Measurements from ENCODE around the gene ADISSP. TPM values are rescaled to one million over a fixed set of nuclear protein-coding genes. Genes with fewer than 3 reads are reported as not detected.

Gene ADISSP
- total RNA-seq, 2 donors from 2014 or later, result 11.2 to 26.7 TPM

- Histone ChIP-seq H3K4me1 (no peaks in the 10 kb centered on the region), H3K27ac (no peak overlapping the region), H3K4me3 (no peak overlapping the region), H3K27me3 (no peaks in the 10 kb centered on the region), H3K9me3 (no peaks in the 10 kb centered on the region), H3K36me3 (replicated peaks in 1 of 2; ENCODE audit: insufficient read depth in 1 of 2, low read depth in 2 of 2) (no peaks in the 10 kb centered on the region)
- DNase-seq (no peak), ATAC-seq (no peak)
- WGBS, 2 donors, result 67 to 80% methylated on average over 4 of the region's 4 CpGs
- intact Hi-C loops (cut with DNase I), result no loop called here
- TF ChIP-seq POLR2A (IDR thresholded peaks at IDR 0.05) (no peak), CTCF (IDR thresholded peaks at IDR 0.05) (no peak)
These were observed 56.0 kb downstream of the ADISSP start for GRCh38 chr20:3711484-3711941.

- DNase-seq (peak; percentile 56 to 76 (median 64)), ATAC-seq (peak; percentile 70)
- Histone ChIP-seq H3K4me1 (no peaks in the 10 kb centered on the region), H3K4me3 (no peak overlapping the region), H3K9me3 (no peaks in the 10 kb centered on the region), H3K27me3 (no peaks in the 10 kb centered on the region), H3K27ac (no peak overlapping the region), H3K36me3 (replicated peaks in 1 of 2; ENCODE audit: insufficient read depth in 1 of 2, low read depth in 2 of 2) (no peaks in the 10 kb centered on the region)
- 28 to 33% methylated on average over 18 of the region's 18 CpGs for WGBS, 2 donors
- intact Hi-C loops (cut with DNase I), result no loop called here
- no peak for TF ChIP-seq POLR2A (IDR thresholded peaks at IDR 0.05)
- peak; percentile 66 to 87 (median 73) for TF ChIP-seq CTCF (IDR thresholded peaks at IDR 0.05)
These were observed 56.7 kb downstream of the ADISSP start for GRCh38 chr20:3710703-3711483.

- no peak overlapping the region for H3K4me3 ChIP-seq
- H3K27me3 ChIP-seq, result no peaks in the 10 kb centered on the region
- 47 to 48% methylated on average over 2 to 6 of the region's 6 CpGs for WGBS, 2 donors
- TF ChIP-seq POLR2A (IDR thresholded peaks at IDR 0.05) (no peak), CTCF (IDR thresholded peaks at IDR 0.05) (no peak)
- H3K4me1 ChIP-seq, result no peaks in the 10 kb centered on the region
- H3K27ac ChIP-seq, result no peak overlapping the region
- intact Hi-C loops (cut with DNase I), result no loop called here
- no peaks in the 10 kb centered on the region for H3K9me3 ChIP-seq
- ATAC-seq (no peak), DNase-seq (no peak)
- H3K36me3 ChIP-seq (replicated peaks in 1 of 2; ENCODE audit: insufficient read depth in 1 of 2, low read depth in 2 of 2), result no peaks in the 10 kb centered on the region
These were observed 57.5 kb downstream of the ADISSP start for GRCh38 chr20:3710011-3710466.

GRCh38 chr20:3707508-3707899, 60.0 kb downstream of the ADISSP start:
- 82 to 95% methylated on average over 3 of the region's 3 CpGs for WGBS, 2 donors
- no peaks in the 10 kb centered on the region for H3K36me3 ChIP-seq (replicated peaks in 1 of 2; ENCODE audit: insufficient read depth in 1 of 2, low read depth in 2 of 2)
- no peak overlapping the region for H3K4me3 ChIP-seq
- intact Hi-C loops (cut with DNase I), result no loop called here
- H3K27me3 ChIP-seq, result no peaks in the 10 kb centered on the region
- H3K4me1 ChIP-seq, result no peaks in the 10 kb centered on the region
- no peak for TF ChIP-seq CTCF (IDR thresholded peaks at IDR 0.05)
- no peak for TF ChIP-seq POLR2A (IDR thresholded peaks at IDR 0.05)
- DNase-seq, result no peak
- no peak overlapping the region for H3K27ac ChIP-seq
- ATAC-seq, result no peak
- H3K9me3 ChIP-seq, result no peaks in the 10 kb centered on the region

All from body of pancreas (tissue), 4 donors.